OCI-LY1 (cell line): ENCODE measurements around the gene CACNG1.

Experiments
- H2AFZ ChIP-seq: fragments of 200-600 bp; sonication (generic), shearing (Covaris generic); 2 replicates; pipeline ENCODE4 v1.6.0; 2014; ENCODE audit warnings: antibody characterized with exemption, mild to moderate bottlenecking, low read length
- H3F3A ChIP-seq: fragments of 200-600 bp; sonication (generic), shearing (Covaris generic); 2 replicates; pipeline ENCODE4 v1.6.0; 2014; ENCODE audit warnings: mild to moderate bottlenecking, antibody characterized with exemption, low read length, moderate library complexity; ENCODE audit not compliant: insufficient read depth
- H3K27ac ChIP-seq: fragments of 200-600 bp; sonication (generic); 2 replicates; pipeline ENCODE4 v1.5.1; 2014; ENCODE audit warnings: low read length, mixed run types, mild to moderate bottlenecking, low read depth; ENCODE audit not compliant: poor library complexity, severe bottlenecking
- H3K27me3 ChIP-seq: fragments of 200-600 bp; sonication (generic); 2 replicates; pipeline ENCODE4 v1.6.0; 2014; ENCODE audit warnings: antibody characterized with exemption, mild to moderate bottlenecking, low read length, moderate library complexity; ENCODE audit not compliant: insufficient read depth
- H3K36me3 ChIP-seq: fragments of 200-600 bp; sonication (generic); 2 replicates; pipeline ENCODE4 v1.6.1; 2014; ENCODE audit warnings: mild to moderate bottlenecking, antibody characterized with exemption, low read length, moderate library complexity, mixed read lengths; ENCODE audit not compliant: insufficient read depth
- H3K4me1 ChIP-seq: fragments of 200-600 bp; sonication (generic); 2 replicates; pipeline ENCODE4 v1.5.1; 2014; ENCODE audit warnings: mild to moderate bottlenecking, low read length, moderate library complexity; ENCODE audit not compliant: insufficient read depth, severe bottlenecking
- H3K4me2 ChIP-seq: fragments of 200-600 bp; sonication (generic), shearing (Covaris generic); 2 replicates; pipeline ENCODE4 v1.6.1; 2014; ENCODE audit warnings: low read length
- H3K4me3 ChIP-seq: fragments of 200-600 bp; sonication (generic); 2 replicates; pipeline ENCODE4 v1.5.1; 2014; ENCODE audit warnings: low read length, low read depth, mild to moderate bottlenecking, mixed read lengths; ENCODE audit not compliant: poor library complexity, severe bottlenecking
- H3K79me2 ChIP-seq: fragments of 200-600 bp; shearing (Covaris generic); 2 replicates; pipeline ENCODE4 v1.6.1; 2016; ENCODE audit warnings: mixed run types, low read length, mixed read lengths; ENCODE audit not compliant: insufficient read depth
- H3K9ac ChIP-seq: fragments of 200-600 bp; sonication (generic), shearing (Covaris generic); 2 replicates; pipeline ENCODE4 v1.6.1; 2014; ENCODE audit warnings: mild to moderate bottlenecking, low read length, mixed read lengths
- H3K9me2 ChIP-seq: fragments of 200-600 bp; sonication (generic), shearing (Covaris generic); 2 replicates; pipeline ENCODE4 v1.6.1; 2014; ENCODE audit warnings: low read depth, mild to moderate bottlenecking, low read length, mixed read lengths
- H3K9me3 ChIP-seq: fragments of 200-600 bp; shearing (Covaris generic); 2 replicates; pipeline ENCODE4 v1.6.1; 2014; ENCODE audit warnings: low read length, mixed read lengths
- H4K20me1 ChIP-seq: fragments of 200-600 bp; sonication (generic), shearing (Covaris generic); 2 replicates; pipeline ENCODE4 v1.6.0; 2016; ENCODE audit warnings: mild to moderate bottlenecking, low read length; ENCODE audit not compliant: insufficient read depth
- EZH2 ChIP-seq: fragments of 200-600 bp; sonication (generic), shearing (Covaris generic); IDR thresholded peaks from 2 replicates; pipeline ENCODE4 v1.8.0; 2017; ENCODE audit warnings: borderline replicate concordance, mixed run types, mild to moderate bottlenecking, antibody characterized with exemption, low read length, moderate library complexity, mixed read lengths
- TF ChIP-seq, protein P1 (sequence below): fragments of 200-600 bp; sonication (generic), shearing (Covaris generic); IDR thresholded peaks from 2 replicates; pipeline ENCODE4 v1.5.1; 2017; ENCODE audit warnings: mild to moderate bottlenecking, antibody characterized with exemption, low read length, moderate library complexity, mixed read lengths

The CACNG1 gene

GRCh38 chr17:67027031-67027628 is 17.2 kb upstream of the CACNG1 start:
- Histone ChIP-seq H3K79me2 (no peaks in the 10 kb centered on the region), H4K20me1 (no peaks in the 10 kb centered on the region), H3K36me3 (no peaks in the 10 kb centered on the region), H3F3A (no peaks in the 10 kb centered on the region), H3K9me2 (no peaks in the 10 kb centered on the region), H3K27me3 (0 out of 2 replicates have a peak, but pooled peaks cover 4% of the 10 kb centered on the region), H3K4me2 (no peak overlapping the region), H3K9ac (no peak overlapping the region), H2AFZ (no peak overlapping the region), H3K27ac (no peak overlapping the region), H3K9me3 (no peaks in the 10 kb centered on the region), H3K4me3 (no peak overlapping the region), H3K4me1 (no peaks in the 10 kb centered on the region)
- TF ChIP-seq, protein P1, sequence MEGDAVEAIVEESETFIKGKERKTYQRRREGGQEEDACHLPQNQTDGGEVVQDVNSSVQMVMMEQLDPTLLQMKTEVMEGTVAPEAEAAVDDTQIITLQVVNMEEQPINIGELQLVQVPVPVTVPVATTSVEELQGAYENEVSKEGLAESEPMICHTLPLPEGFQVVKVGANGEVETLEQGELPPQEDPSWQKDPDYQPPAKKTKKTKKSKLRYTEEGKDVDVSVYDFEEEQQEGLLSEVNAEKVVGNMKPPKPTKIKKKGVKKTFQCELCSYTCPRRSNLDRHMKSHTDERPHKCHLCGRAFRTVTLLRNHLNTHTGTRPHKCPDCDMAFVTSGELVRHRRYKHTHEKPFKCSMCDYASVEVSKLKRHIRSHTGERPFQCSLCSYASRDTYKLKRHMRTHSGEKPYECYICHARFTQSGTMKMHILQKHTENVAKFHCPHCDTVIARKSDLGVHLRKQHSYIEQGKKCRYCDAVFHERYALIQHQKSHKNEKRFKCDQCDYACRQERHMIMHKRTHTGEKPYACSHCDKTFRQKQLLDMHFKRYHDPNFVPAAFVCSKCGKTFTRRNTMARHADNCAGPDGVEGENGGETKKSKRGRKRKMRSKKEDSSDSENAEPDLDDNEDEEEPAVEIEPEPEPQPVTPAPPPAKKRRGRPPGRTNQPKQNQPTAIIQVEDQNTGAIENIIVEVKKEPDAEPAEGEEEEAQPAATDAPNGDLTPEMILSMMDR = no peak
- no peak for TF ChIP-seq EZH2

DNA sequence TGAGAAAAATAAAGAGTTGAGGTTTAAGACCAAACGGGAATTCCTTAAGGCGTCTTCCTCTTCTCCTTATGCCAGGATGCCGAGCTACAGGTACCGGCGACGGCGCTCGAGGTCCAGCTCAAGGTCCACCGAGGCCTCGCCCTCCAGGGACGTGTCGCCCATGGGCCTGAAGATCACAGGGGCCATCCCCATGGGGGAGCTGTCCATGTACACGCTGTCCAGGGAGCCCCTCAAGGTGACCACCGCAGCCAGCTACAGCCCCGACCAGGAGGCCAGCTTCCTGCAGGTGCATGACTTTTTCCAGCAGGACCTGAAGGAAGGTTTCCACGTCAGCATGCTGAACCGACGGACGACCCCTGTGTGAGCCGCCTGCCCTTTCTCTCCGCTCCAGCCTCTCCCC is 13.7 kb upstream of the CACNG1 start:
- H2AFZ ChIP-seq = no peak overlapping the region
- H3F3A ChIP-seq = no peaks in the 10 kb centered on the region
- TF ChIP-seq EZH2 = no peak
- TF ChIP-seq, protein P1 = no peak
- H3K79me2 ChIP-seq = no peaks in the 10 kb centered on the region
- H3K9ac ChIP-seq = no peak overlapping the region
- H4K20me1 ChIP-seq = no peaks in the 10 kb centered on the region
- peaks cover 4% of the 10 kb centered on the region; the same call in 1 of the 2 replicates for H3K27me3 ChIP-seq
- H3K9me3 ChIP-seq = no peaks in the 10 kb centered on the region
- H3K36me3 ChIP-seq = no peaks in the 10 kb centered on the region
- no peaks in the 10 kb centered on the region for H3K9me2 ChIP-seq
- H3K4me3 ChIP-seq = no peak overlapping the region
- H3K4me1 ChIP-seq = no peaks in the 10 kb centered on the region
- no peak overlapping the region for H3K27ac ChIP-seq
- no peak overlapping the region for H3K4me2 ChIP-seq

- Histone ChIP-seq H3K9ac (no peak overlapping the region), H3K4me2 (no peak overlapping the region), H3F3A (no peaks in the 10 kb centered on the region), H3K27ac (no peak overlapping the region), H3K27me3 (peaks cover 8% of the 10 kb centered on the region; the same call in 1 of the 2 replicates), H2AFZ (no peak overlapping the region), H3K4me1 (no peaks in the 10 kb centered on the region), H3K79me2 (no peaks in the 10 kb centered on the region), H3K4me3 (no peak overlapping the region), H3K9me3 (no peaks in the 10 kb centered on the region), H3K9me2 (no peaks in the 10 kb centered on the region), H3K36me3 (no peaks in the 10 kb centered on the region), H4K20me1 (no peaks in the 10 kb centered on the region)
- no peak for TF ChIP-seq EZH2
- TF ChIP-seq, protein P1 = no peak
Measured at GRCh38 chr17:67032382-67032781, 12.0 kb upstream of the CACNG1 start.
